ENCODE measurements around the gene PXDN.

PXDN gene

DNA sequence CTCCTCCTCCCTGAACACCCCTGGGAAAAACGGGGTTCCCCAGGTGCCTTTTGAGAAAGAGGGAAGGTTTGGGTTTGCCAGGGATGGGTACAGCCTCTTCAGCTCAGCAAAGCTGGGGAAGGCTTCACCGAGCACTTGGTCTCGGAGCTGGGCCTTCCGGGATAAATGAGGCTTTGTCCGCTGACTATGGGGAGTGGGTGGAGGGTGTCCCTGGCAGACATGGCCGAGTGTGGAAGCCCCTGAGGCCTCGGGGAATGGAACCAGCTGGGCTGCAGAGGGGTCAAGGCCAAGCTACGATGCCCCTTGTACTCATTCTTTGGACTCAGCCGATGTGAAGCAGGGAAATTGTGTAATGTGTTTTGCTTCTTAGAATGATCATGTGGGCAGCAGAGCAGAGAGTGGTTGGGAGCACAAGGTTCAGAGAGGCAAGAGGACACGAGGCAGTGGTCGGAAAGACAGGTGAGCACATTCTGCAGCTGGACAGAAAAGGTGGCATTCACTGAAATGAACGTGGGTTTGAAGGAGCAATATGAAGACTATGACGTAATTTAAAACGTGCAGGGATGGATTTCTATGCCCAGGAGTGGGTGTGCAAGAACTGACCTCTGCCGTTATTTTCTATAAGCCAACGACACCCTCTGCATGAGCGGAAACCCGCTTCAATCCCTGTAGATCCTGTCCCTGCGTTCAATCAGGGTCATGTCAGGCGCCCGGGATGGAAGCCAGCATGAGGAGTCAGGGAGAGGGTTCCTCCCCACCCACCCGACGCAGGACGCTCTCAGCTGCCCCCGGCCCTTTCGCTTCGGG lies 142.6 kb downstream of the PXDN start:
- no peak for DNase-seq
- no peaks in the 10 kb centered on the region for H3K4me1 Mint-ChIP-seq
- peaks cover 7% of the 10 kb centered on the region for H3K27me3 Mint-ChIP-seq
- no peak overlapping the region for H3K4me3 Mint-ChIP-seq
- ATAC-seq, result no peak
- H3K27ac Mint-ChIP-seq, result no peak overlapping the region
- H3K36me3 Mint-ChIP-seq (ENCODE audit: low read depth), result no peaks in the 10 kb centered on the region
- H3K9me3 Mint-ChIP-seq, result no peaks in the 10 kb centered on the region

- Mint-ChIP-seq H3K27me3 (peaks cover 4% of the 10 kb centered on the region), H3K27ac (no peak overlapping the region), H3K9me3 (no peaks in the 10 kb centered on the region), H3K36me3 (ENCODE audit: low read depth) (no peaks in the 10 kb centered on the region), H3K4me3 (no peak overlapping the region), H3K4me1 (no peaks in the 10 kb centered on the region)
- ATAC-seq, result no peak
- DNase-seq, result no peak
These were observed 143.3 kb downstream of the PXDN start for GRCh38 chr2:1601067-1601412.

DNA sequence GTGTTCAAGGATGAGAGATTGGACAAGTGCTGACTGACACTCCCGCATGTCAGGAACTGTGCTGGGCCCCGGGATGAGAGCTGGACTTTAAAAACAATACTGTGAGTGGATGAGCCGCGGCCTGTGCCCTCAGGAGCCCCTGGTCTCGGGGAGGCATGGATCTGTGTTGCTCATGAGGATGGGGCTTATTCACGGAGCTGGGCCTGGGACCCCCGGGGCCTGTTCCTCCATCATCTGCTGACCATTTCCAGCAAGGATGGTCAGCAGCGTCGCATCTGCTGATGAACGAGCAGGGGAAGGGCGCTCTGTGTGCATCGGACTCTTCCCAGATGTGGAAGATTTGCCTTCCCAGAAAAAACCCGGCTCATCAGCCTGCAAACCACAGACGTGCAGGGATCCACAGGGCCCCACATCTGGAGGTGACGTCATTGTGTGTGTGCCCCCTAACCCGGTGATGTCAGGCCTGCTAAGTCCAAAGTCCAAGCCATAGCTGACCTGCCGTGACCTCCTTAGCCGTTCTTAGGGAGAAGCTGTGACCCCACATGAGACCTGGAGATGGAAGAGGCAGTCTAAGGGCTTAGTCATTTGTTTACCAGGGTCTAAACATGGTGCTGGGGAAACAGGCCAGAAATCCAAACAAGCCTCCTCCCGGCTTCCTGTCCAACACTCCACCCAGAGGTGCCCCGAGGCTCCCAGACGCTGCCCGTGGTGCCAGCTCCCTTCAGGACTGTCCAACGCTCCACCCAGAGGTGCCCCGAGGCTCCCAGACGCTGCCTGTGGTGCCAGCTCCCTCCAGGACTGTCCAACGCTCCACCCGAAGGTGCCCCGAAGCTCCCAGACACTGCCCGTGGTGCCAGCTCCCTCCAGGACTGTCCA lies 143.9 kb downstream of the PXDN start:
- Mint-ChIP-seq H3K4me3 (no peak overlapping the region), H3K4me1 (no peaks in the 10 kb centered on the region), H3K36me3 (ENCODE audit: low read depth) (no peaks in the 10 kb centered on the region), H3K27me3 (peaks cover 4% of the 10 kb centered on the region), H3K27ac (no peak overlapping the region), H3K9me3 (no peaks in the 10 kb centered on the region)
- ATAC-seq, result no peak
- no peak for DNase-seq

- DNase-seq (no peak), ATAC-seq (no peak)
- Mint-ChIP-seq H3K9me3 (no peaks in the 10 kb centered on the region), H3K27ac (no peak overlapping the region), H3K4me1 (no peaks in the 10 kb centered on the region), H3K4me3 (no peak overlapping the region), H3K27me3 (peaks cover 4% of the 10 kb centered on the region), H3K36me3 (ENCODE audit: low read depth) (no peaks in the 10 kb centered on the region)
These were observed 144.8 kb downstream of the PXDN start for GRCh38 chr2:1599301-1600085.

GRCh38 chr2:1598800-1599199 lies 145.5 kb downstream of the PXDN start:
- peaks cover 3% of the 10 kb centered on the region for H3K4me1 Mint-ChIP-seq
- H3K9me3 Mint-ChIP-seq, result no peaks in the 10 kb centered on the region
- DNase-seq (no peak), ATAC-seq (no peak)
- H3K27me3 Mint-ChIP-seq, result peaks cover 4% of the 10 kb centered on the region
- H3K27ac Mint-ChIP-seq, result no peak overlapping the region
- H3K36me3 Mint-ChIP-seq (ENCODE audit: low read depth), result no peaks in the 10 kb centered on the region
- H3K4me3 Mint-ChIP-seq, result no peak overlapping the region

DNA sequence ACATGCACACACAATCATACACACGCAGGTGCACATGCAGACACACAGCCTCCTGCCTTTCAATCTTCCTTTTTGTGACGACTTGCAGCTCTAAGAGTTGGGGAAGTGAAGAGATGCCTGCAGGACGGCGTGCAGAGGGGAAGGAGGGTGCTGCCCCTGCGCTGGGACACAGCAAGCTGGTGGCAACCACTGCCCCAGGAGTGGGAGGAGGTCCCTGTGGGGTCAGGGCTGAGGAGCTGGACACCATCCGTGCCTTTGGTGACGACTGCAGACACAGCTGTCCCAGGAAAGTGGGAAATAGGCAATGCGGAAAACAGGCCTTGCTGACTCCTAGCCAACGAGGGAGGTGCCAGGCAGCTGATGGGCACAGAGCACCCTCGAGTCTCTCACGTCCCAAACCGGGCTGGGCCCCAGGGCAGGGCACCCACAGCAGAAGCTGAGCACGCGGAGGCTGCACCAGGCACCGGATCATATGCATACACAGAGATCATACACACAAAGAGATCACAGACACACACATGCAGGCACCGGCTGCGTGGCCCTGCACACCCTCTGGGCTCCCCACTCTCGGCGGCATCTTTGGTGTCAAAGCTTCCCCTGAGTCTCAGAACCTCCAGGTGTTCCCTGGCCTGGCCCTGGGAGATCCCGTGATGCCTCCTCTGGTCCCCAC lies 146.1 kb downstream of the PXDN start:
- H3K27me3 Mint-ChIP-seq, result peaks cover 4% of the 10 kb centered on the region
- ATAC-seq (no peak), DNase-seq (no peak)
- no peak overlapping the region for H3K4me3 Mint-ChIP-seq
- no peak overlapping the region for H3K27ac Mint-ChIP-seq
- no peaks in the 10 kb centered on the region for H3K9me3 Mint-ChIP-seq
- H3K4me1 Mint-ChIP-seq, result peaks cover 3% of the 10 kb centered on the region
- H3K36me3 Mint-ChIP-seq (ENCODE audit: low read depth), result no peaks in the 10 kb centered on the region

DNA sequence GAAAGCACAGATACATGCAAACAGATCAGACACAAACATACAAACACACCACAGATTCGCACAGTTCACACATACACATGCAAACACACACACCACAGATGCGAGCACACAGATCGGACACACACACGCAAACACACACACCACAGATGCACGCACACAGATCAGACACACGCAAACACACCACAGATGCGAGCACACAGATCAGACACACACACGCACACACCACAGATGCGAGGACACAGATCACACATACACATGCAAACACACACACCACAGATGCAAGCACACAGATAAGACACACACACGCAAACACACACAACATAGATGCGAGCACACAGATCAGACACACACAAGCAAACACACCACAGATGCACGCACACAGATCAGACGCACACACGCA lies 149.0 kb downstream of the PXDN start:
- ATAC-seq (no peak), DNase-seq (no peak)
- H3K9me3 Mint-ChIP-seq, result no peaks in the 10 kb centered on the region
- peaks cover 15% of the 10 kb centered on the region for H3K27me3 Mint-ChIP-seq
- no peak overlapping the region for H3K4me3 Mint-ChIP-seq
- H3K4me1 Mint-ChIP-seq, result peaks cover 3% of the 10 kb centered on the region
- H3K36me3 Mint-ChIP-seq (ENCODE audit: low read depth), result no peaks in the 10 kb centered on the region
- H3K27ac Mint-ChIP-seq, result no peak overlapping the region

GRCh38 chr2:1594373-1595171 lies 149.7 kb downstream of the PXDN start:
- Mint-ChIP-seq H3K4me1 (peaks cover 3% of the 10 kb centered on the region), H3K27ac (no peak overlapping the region), H3K9me3 (no peaks in the 10 kb centered on the region), H3K27me3 (peaks cover 15% of the 10 kb centered on the region), H3K36me3 (ENCODE audit: low read depth) (no peaks in the 10 kb centered on the region), H3K4me3 (no peak overlapping the region)
- DNase-seq (no peak), ATAC-seq (no peak)

DNA sequence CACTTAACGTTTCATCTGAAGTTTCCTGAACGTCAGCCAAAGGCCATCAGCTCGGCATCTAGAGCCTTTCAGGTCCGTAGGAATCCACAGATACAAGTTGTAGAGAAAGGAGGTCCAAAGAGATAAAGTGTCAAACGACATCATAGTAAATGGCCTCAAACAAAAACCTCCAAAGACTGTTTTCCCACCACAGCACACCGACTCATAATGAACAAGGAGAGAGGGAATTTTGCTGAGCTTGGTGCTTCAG lies 150.3 kb downstream of the PXDN start:
- Mint-ChIP-seq H3K36me3 (ENCODE audit: low read depth) (no peaks in the 10 kb centered on the region), H3K27ac (no peak overlapping the region)

DNA sequence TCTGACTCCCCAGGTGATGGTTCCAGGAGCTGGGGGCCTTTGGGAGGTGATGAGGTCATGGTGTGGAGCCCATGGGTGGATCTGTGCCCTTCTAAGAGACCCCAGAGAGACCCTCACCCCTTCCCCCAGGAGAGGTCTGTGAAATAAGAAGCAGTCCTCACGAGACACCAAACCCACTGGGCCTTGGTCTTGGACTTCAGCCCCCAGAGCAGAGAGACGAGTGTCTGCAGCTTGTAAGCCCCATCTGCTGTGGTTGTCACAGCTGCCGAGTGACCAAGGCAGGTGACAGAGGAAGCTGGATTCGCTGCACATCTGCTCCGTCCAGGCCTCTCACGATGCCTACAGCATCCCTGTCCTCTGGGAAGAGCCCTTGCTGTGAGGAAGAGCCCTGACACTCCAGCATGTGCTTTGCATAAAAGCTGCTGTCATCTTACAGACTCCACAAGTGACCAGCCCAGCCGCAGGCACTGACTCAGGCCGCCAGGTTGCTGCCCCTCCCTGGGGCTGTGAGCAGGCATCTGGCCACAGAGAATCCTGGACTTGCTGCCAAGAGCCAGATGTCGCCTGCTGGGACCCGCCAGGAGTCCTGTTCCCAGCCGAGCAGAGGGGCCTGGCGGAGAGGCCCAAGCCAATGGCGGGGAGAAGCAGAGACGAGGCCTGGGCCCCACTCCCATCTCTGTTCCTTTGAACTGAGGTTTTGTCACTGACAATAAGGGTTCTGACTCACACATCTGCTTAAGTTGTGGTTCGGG lies 150.8 kb downstream of the PXDN start:
- Mint-ChIP-seq H3K4me1 (peaks cover 3% of the 10 kb centered on the region), H3K9me3 (no peaks in the 10 kb centered on the region), H3K36me3 (ENCODE audit: low read depth) (no peaks in the 10 kb centered on the region), H3K27ac (no peak overlapping the region), H3K4me3 (no peak overlapping the region), H3K27me3 (peaks cover 15% of the 10 kb centered on the region)
- DNase-seq (no peak), ATAC-seq (no peak)

More for the DNA sequence above, 150.3 kb downstream of the PXDN start:
- Mint-ChIP-seq H3K4me1 (peaks cover 3% of the 10 kb centered on the region), H3K4me3 (no peak overlapping the region), H3K9me3 (no peaks in the 10 kb centered on the region), H3K27me3 (peaks cover 15% of the 10 kb centered on the region)
- no peak for ATAC-seq
- no peak for DNase-seq

DNA sequence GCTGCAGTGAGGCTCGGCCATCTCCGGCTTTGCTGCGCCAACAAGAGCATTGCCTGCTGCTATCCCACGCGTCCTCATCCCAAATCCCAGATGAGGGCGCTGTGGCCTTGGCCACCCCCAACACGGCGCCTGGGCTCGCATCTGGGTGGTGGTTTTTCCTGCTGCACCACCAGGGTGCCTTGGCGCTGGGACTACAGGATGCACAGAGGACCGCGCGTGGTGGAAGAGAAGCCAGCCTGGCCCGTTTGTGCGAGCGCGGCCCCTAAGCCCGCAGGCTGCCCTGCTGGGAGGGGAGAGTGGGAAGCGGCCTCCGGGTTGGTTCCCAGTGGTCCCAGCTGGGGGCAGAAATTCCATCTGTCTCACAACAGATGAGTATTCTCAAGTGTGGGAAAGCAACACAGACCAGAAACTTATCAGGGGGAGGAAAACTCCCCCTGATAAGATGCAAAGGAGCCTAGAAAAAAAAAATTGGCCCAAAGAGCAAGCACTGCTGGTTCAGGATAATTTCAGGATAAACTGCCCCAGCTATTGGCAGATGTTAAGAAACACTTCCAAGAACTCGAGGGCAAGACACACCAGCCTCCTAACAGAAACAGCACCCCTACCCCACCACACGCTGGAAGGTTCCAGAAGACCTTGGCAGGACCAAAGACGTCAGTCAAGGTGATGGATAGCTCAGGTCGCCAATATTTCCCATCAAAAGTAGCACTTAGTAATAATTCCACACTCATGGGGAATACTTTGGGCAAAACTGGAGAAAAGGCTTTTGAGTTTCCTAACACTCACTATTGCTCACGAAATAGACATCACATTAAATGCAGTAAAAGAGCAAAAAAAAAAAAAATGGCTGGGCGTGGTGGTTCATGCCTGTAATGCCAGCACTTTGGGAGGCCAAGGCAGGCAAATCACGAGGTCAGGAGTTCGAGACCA lies 152.1 kb downstream of the PXDN start:
- no peak overlapping the region for H3K4me3 Mint-ChIP-seq
- H3K27ac Mint-ChIP-seq, result no peak overlapping the region
- DNase-seq (no peak), ATAC-seq (no peak)
- H3K27me3 Mint-ChIP-seq, result peaks cover 15% of the 10 kb centered on the region
- peaks cover 3% of the 10 kb centered on the region for H3K4me1 Mint-ChIP-seq
- no peaks in the 10 kb centered on the region for H3K36me3 Mint-ChIP-seq (ENCODE audit: low read depth)
- H3K9me3 Mint-ChIP-seq, result no peaks in the 10 kb centered on the region

GRCh38 chr2:1591461-1591770 lies 152.9 kb downstream of the PXDN start:
- H3K4me1 Mint-ChIP-seq, result peaks cover 3% of the 10 kb centered on the region
- no peak overlapping the region for H3K4me3 Mint-ChIP-seq
- no peaks in the 10 kb centered on the region for H3K9me3 Mint-ChIP-seq
- H3K36me3 Mint-ChIP-seq (ENCODE audit: low read depth), result no peaks in the 10 kb centered on the region
- H3K27me3 Mint-ChIP-seq, result peaks cover 15% of the 10 kb centered on the region
- H3K27ac Mint-ChIP-seq, result no peak overlapping the region
- DNase-seq (no peak), ATAC-seq (no peak)

Measured in activated naive CD8-positive, alpha-beta T cell treated with anti-CD3 and anti-CD28 coated beads, Interleukin-2, amount 50 U/mL, for 24 hours (primary cell).